ENCODE data around the gene RANBP6. TPM values are rescaled to one million over a fixed set of nuclear protein-coding genes. Genes with fewer than 3 reads are reported as not detected.

Gene RANBP6
- total RNA-seq, 2 donors from 2014 or later = 6.6 to 11.4 TPM

DNA sequence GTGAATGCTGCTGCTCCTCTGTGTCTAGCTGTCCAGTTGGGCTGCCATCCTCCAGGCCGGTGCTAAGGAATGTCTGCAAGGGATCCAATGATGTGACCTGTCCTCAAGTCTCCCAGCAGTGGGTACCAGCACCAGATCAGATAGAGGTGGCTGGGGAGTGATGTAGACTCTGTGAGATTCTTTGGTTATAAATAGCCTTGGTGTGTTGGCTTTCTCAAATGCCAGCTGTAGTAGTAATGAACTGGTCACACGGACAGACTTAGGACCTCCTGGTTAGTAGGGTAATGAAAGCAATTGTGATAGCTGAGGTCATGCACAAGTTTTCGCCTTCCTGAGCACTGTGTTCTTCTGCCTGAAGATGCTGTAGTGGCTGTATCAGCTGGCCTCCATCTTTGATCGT lies 29.9 kb upstream of the RANBP6 start:
- ATAC-seq (no peak), DNase-seq (no peak)
- peaks cover 5% of the 10 kb centered on the region for H3K4me1 ChIP-seq
- no peak overlapping the region for H3K27ac ChIP-seq
- H3K27me3 ChIP-seq = no peaks in the 10 kb centered on the region
- H3K36me3 ChIP-seq (replicated peaks in 1 of 2; ENCODE audit: insufficient read depth in 1 of 2, low read depth in 2 of 2) = no peaks in the 10 kb centered on the region
- H3K4me3 ChIP-seq = no peak overlapping the region
- no peaks in the 10 kb centered on the region for H3K9me3 ChIP-seq
- intact Hi-C loops (cut with DNase I) = no loop called here
- TF ChIP-seq, protein P1, sequence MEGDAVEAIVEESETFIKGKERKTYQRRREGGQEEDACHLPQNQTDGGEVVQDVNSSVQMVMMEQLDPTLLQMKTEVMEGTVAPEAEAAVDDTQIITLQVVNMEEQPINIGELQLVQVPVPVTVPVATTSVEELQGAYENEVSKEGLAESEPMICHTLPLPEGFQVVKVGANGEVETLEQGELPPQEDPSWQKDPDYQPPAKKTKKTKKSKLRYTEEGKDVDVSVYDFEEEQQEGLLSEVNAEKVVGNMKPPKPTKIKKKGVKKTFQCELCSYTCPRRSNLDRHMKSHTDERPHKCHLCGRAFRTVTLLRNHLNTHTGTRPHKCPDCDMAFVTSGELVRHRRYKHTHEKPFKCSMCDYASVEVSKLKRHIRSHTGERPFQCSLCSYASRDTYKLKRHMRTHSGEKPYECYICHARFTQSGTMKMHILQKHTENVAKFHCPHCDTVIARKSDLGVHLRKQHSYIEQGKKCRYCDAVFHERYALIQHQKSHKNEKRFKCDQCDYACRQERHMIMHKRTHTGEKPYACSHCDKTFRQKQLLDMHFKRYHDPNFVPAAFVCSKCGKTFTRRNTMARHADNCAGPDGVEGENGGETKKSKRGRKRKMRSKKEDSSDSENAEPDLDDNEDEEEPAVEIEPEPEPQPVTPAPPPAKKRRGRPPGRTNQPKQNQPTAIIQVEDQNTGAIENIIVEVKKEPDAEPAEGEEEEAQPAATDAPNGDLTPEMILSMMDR (IDR thresholded peaks at IDR 0.05) = no peak
- no peak for TF ChIP-seq POLR2A (IDR thresholded peaks at IDR 0.05)
- WGBS, 2 donors = 77% methylated on average over 4 of the region's 4 CpGs

DNA sequence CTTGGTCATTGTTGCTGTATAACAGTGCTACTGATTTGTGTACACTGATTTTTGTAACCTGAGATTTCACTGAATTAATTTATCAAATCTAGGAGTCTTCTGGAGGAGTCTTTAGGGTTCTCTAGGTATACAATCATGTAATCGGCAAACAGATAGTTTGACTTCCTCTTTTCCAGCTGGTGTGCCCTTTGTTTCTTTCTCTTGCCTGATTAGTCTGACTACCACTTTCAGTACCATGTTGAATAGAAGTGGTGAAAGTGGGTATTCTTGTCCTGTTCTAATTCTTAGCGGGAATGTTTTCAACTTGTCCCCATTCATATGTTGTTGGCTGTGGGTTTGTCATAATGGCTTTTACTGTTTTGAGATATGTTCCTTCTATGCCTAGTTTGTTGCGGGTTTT lies 24.7 kb upstream of the RANBP6 start:
- Histone ChIP-seq H3K9me3 (no peaks in the 10 kb centered on the region), H3K36me3 (replicated peaks in 1 of 2; ENCODE audit: insufficient read depth in 1 of 2, low read depth in 2 of 2) (no peaks in the 10 kb centered on the region), H3K27me3 (no peaks in the 10 kb centered on the region), H3K4me3 (no peak overlapping the region), H3K27ac (no peak overlapping the region), H3K4me1 (peaks cover 5% of the 10 kb centered on the region)
- DNase-seq = no peak
- 79 to 88% methylated on average over 3 of the region's 3 CpGs for whole genome bisulfite sequencing, 2 donors
- intact Hi-C loops (cut with DNase I) = no loop called here
- no peak for ATAC-seq
- TF ChIP-seq POLR2A (IDR thresholded peaks at IDR 0.05) = no peak
- TF ChIP-seq, protein P1 (IDR thresholded peaks at IDR 0.05) = no peak

DNA sequence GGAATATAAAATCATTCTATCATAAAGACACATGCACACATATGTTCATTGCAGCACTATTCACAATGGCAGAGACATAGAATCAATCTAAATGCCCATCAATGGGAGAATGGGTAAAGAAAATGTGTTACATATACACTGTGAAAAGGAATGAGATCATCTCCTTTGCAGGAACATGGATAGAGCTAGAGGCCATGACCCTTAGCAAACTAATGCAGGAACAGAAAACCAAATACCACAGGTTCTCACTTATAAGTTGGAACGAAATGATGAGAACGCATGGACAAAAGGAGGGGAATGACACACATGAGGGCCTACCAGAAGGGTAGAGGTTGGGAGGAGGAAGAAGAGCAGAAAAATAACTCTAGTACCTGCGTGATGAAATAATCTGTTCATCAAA lies 21.0 kb upstream of the RANBP6 start:
- intact Hi-C loops (cut with DNase I) = no loop called here
- 70 to 85% methylated on average over 3 of the region's 3 CpGs for WGBS, 2 donors
- no peaks in the 10 kb centered on the region for H3K4me1 ChIP-seq
- TF ChIP-seq POLR2A (IDR thresholded peaks at IDR 0.05) = no peak
- TF ChIP-seq, protein P1 (IDR thresholded peaks at IDR 0.05) = no peak
- H3K27ac ChIP-seq = no peak overlapping the region
- H3K36me3 ChIP-seq (replicated peaks in 1 of 2; ENCODE audit: insufficient read depth in 1 of 2, low read depth in 2 of 2) = no peaks in the 10 kb centered on the region
- no peak for ATAC-seq
- H3K27me3 ChIP-seq = no peaks in the 10 kb centered on the region
- no peaks in the 10 kb centered on the region for H3K9me3 ChIP-seq
- no peak for DNase-seq
- H3K4me3 ChIP-seq = no peak overlapping the region

DNA sequence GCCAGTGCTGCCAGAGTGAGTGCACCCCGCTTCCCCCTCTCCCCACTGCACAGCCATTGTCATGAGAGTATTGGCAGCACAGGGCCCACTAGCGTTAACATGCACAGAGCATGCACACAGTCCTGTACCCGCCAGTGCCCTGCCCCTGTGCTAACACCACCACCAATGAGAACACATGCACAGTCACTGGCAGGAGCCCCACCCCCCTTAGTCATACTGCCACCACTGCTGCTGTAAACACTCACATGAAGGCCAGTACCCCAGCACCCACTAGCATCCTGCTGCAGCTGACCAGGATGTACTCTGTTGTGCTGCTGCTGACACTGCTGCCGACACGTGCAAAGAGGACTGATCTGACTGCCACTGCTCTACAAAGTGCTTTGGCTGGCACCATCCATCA lies 19.5 kb upstream of the RANBP6 start:
- WGBS, 2 donors = 79 to 81% methylated on average over 4 to 5 of the region's 5 CpGs
- no peaks in the 10 kb centered on the region for H3K9me3 ChIP-seq
- intact Hi-C loops (cut with DNase I) = no loop called here
- H3K4me1 ChIP-seq = no peaks in the 10 kb centered on the region
- no peaks in the 10 kb centered on the region for H3K27me3 ChIP-seq
- H3K4me3 ChIP-seq = no peak overlapping the region
- DNase-seq (no peak), ATAC-seq (no peak)
- H3K36me3 ChIP-seq (replicated peaks in 1 of 2; ENCODE audit: insufficient read depth in 1 of 2, low read depth in 2 of 2) = no peaks in the 10 kb centered on the region
- TF ChIP-seq POLR2A (IDR thresholded peaks at IDR 0.05) = no peak
- TF ChIP-seq, protein P1 (IDR thresholded peaks at IDR 0.05) = no peak
- no peak overlapping the region for H3K27ac ChIP-seq

DNA sequence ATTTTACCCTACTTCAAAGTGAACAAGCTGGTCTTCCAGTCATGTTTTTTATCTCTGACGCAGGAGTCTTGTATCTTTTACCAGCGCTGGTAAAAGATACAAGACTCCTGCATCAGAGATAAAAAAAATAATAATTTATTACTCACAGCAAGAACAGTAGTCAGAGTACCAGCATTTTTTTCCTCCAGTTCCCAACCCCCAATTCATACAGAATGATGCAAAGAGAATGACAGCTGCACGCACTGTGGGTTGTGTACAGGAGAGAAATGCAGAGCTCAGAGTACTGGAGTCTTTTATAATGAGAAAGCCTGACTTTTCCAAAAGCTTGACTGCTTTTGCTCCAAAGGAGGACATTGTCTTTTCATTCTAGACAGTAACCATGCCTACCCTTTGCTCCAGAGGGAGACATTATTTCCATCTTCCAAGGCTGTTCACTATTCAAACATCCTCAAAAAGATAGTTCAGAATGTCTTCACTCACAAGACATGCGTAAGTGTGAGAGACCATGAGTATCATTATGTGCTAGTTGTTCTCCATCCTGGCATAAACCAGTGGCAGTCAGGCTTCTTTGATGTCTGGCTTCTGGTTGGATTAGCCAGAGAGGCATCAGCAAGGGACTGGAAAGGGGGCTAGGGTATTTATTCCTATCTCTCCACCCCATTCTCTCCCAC lies 14.3 kb upstream of the RANBP6 start:
- Histone ChIP-seq H3K4me1 (no peaks in the 10 kb centered on the region), H3K9me3 (no peaks in the 10 kb centered on the region), H3K27ac (no peak overlapping the region), H3K36me3 (replicated peaks in 1 of 2; ENCODE audit: insufficient read depth in 1 of 2, low read depth in 2 of 2) (no peaks in the 10 kb centered on the region), H3K27me3 (no peaks in the 10 kb centered on the region), H3K4me3 (no peak overlapping the region)
- TF ChIP-seq, protein P1 (IDR thresholded peaks at IDR 0.05) = no peak
- no peak for TF ChIP-seq POLR2A (IDR thresholded peaks at IDR 0.05)
- WGBS, 2 donors = 32 to 38% methylated on average over 4 of the region's 4 CpGs
- intact Hi-C loops (cut with DNase I) = no loop called here
- DNase-seq (no peak), ATAC-seq (no peak)
